Rectal smooth muscle tissue (tissue), 1 donor: Measurements from ENCODE around the gene NIM1K.
A peak's percentile ranks its signal among the peaks of the same experiment; 100 is the strongest.
"Not testable (repeated sequence)": the region's sequence is repeated elsewhere in the genome, so short reads cannot be mapped to it uniquely, and the experiment has no call there.

Experiments
- H3K27ac ChIP-seq: one replicate; pipeline ENCODE4 v1.7.0; 2013; ENCODE audit warnings: low read depth, low read length, inconsistent platforms
- H3K27me3 ChIP-seq: one replicate; pipeline ENCODE4 v1.7.0; 2013; ENCODE audit warnings: low read length; ENCODE audit not compliant: control insufficient read depth, insufficient read depth
- H3K36me3 ChIP-seq: one replicate; pipeline ENCODE4 v1.7.0; 2013; ENCODE audit warnings: low read length; ENCODE audit not compliant: control insufficient read depth, insufficient read depth
- H3K4me1 ChIP-seq: one replicate; pipeline ENCODE4 v1.7.0; 2013; ENCODE audit warnings: low read length; ENCODE audit not compliant: control insufficient read depth, insufficient read depth
- H3K4me3 ChIP-seq: one replicate; pipeline ENCODE4 v1.7.0; 2013; ENCODE audit warnings: low read length
- H3K9ac ChIP-seq: one replicate; pipeline ENCODE4 v1.7.0; 2013; ENCODE audit warnings: low read length

The NIM1K gene

GRCh38 chr5:43313854-43314457 lies 121.9 kb downstream of the NIM1K start:
- Histone ChIP-seq H3K9ac (no peak overlapping the region), H3K4me1 (peaks cover 9% of the 10 kb centered on the region), H3K27me3 (no peaks in the 10 kb centered on the region), H3K36me3 (no peaks in the 10 kb centered on the region), H3K27ac (peak overlapping the region; percentile 56), H3K4me3 (peak overlapping the region; percentile 68)

GRCh38 chr5:43314724-43315123 lies 122.7 kb downstream of the NIM1K start:
- Histone ChIP-seq H3K4me3 (no peak overlapping the region), H3K4me1 (peaks cover 9% of the 10 kb centered on the region), H3K27me3 (no peaks in the 10 kb centered on the region), H3K9ac (no peak overlapping the region), H3K27ac (no peak overlapping the region), H3K36me3 (no peaks in the 10 kb centered on the region)

- Histone ChIP-seq H3K27me3 (no peaks in the 10 kb centered on the region), H3K9ac (no peak overlapping the region), H3K4me3 (no peak overlapping the region), H3K36me3 (no peaks in the 10 kb centered on the region), H3K27ac (no peak overlapping the region), H3K4me1 (peaks cover 9% of the 10 kb centered on the region)
These were observed 123.2 kb downstream of the NIM1K start for GRCh38 chr5:43315263-43315662.

GRCh38 chr5:43315682-43316081 lies 123.7 kb downstream of the NIM1K start:
- H3K4me1 ChIP-seq = peaks cover 9% of the 10 kb centered on the region
- H3K36me3 ChIP-seq = no peaks in the 10 kb centered on the region

GRCh38 chr5:43316421-43316820 lies 124.4 kb downstream of the NIM1K start:
- Histone ChIP-seq H3K36me3 (no peaks in the 10 kb centered on the region), H3K4me3 (no peak overlapping the region), H3K27me3 (no peaks in the 10 kb centered on the region), H3K4me1 (peaks cover 9% of the 10 kb centered on the region), H3K9ac (no peak overlapping the region), H3K27ac (no peak overlapping the region)

More at GRCh38 chr5:43315682-43316081, 123.7 kb downstream of the NIM1K start:
- Histone ChIP-seq H3K9ac (no peak overlapping the region), H3K4me3 (no peak overlapping the region), H3K27ac (no peak overlapping the region), H3K27me3 (no peaks in the 10 kb centered on the region)

- Histone ChIP-seq H3K27me3 (no peaks in the 10 kb centered on the region), H3K27ac (no peak overlapping the region), H3K4me1 (no peaks in the 10 kb centered on the region), H3K36me3 (no peaks in the 10 kb centered on the region), H3K9ac (no peak overlapping the region), H3K4me3 (no peak overlapping the region)
These were observed 128.8 kb downstream of the NIM1K start for GRCh38 chr5:43320846-43321245.

GRCh38 chr5:43323488-43323887 lies 131.5 kb downstream of the NIM1K start:
- H3K9ac ChIP-seq, H3K4me3 ChIP-seq, H3K36me3 ChIP-seq: not testable (repeated sequence)

GRCh38 chr5:43325624-43326023 lies 133.6 kb downstream of the NIM1K start:
- H3K4me3 ChIP-seq, H3K9ac ChIP-seq, H3K27ac ChIP-seq, H3K36me3 ChIP-seq, H3K27me3 ChIP-seq, H3K4me1 ChIP-seq: not testable (repeated sequence)

More at GRCh38 chr5:43323488-43323887, 131.5 kb downstream of the NIM1K start:
- not testable (repeated sequence) for H3K27me3 ChIP-seq, H3K27ac ChIP-seq, H3K4me1 ChIP-seq
